Liver (tissue), 9 donors: ENCODE results near the gene CPA5. TPM values are rescaled to one million over a fixed set of nuclear protein-coding genes. Genes with fewer than 3 reads are reported as not detected.

Source experiments
- DNase-seq: peaks from one replicate; pipeline ENCODE4 v3.0.0-alpha.2; 2017; ENCODE audit warnings: low spot score
- H3K27ac ChIP-seq, 2 donors: one replicate each; pipeline ENCODE4 v1.7.0; 2013; ENCODE audit warnings: inconsistent platforms in 2 of 2, low read length in 2 of 2, control low read depth in 1 of 2, low read depth in 1 of 2, mild to moderate bottlenecking in 1 of 2
- H3K27me3 ChIP-seq, 4 donors: one replicate each; pipeline versions ENCODE4 v1.6.1 to v1.7.0; 2013; ENCODE audit warnings: low read length in 3 of 4, inconsistent platforms in 1 of 4, mild to moderate bottlenecking in 1 of 4, moderate library complexity in 1 of 4; ENCODE audit not compliant: control insufficient read depth in 4 of 4, insufficient read depth in 4 of 4
- H3K36me3 ChIP-seq, 4 donors: one replicate each; pipeline versions ENCODE4 v1.6.1 to v1.7.0; 2013; ENCODE audit warnings: low read length in 3 of 4, mild to moderate bottlenecking in 3 of 4, low read depth in 1 of 4, moderate library complexity in 1 of 4; ENCODE audit not compliant: control insufficient read depth in 4 of 4, insufficient read depth in 3 of 4
- H3K4me1 ChIP-seq, 4 donors: one replicate each; pipeline versions ENCODE4 v1.6.1 to v1.7.0; 2013; ENCODE audit warnings: low read length in 3 of 4, mild to moderate bottlenecking in 3 of 4, moderate library complexity in 1 of 4; ENCODE audit not compliant: control insufficient read depth in 4 of 4, insufficient read depth in 4 of 4
- H3K4me3 ChIP-seq, 3 donors: one replicate each; pipeline versions ENCODE4 v1.6.1 to v1.7.0; 2013; ENCODE audit warnings: low read length in 3 of 3, control low read depth in 1 of 3, low read depth in 1 of 3, mild to moderate bottlenecking in 1 of 3
- H3K9ac ChIP-seq, 2 donors: one replicate each; pipeline ENCODE4 v1.7.0; 2013; ENCODE audit warnings: low read length in 2 of 2, mild to moderate bottlenecking in 2 of 2, moderate library complexity in 2 of 2, control low read depth in 1 of 2, low read depth in 1 of 2
- H3K9me3 ChIP-seq, 4 donors: one replicate each; pipeline versions ENCODE4 v1.6.1 to v1.7.0; 2013; ENCODE audit warnings: low read length in 3 of 4; ENCODE audit not compliant: control insufficient read depth in 4 of 4
- ATF3 ChIP-seq: IDR thresholded peaks from 2 replicates; pipeline ENCODE4 v1.6.1; 2016; ENCODE audit warnings: antibody characterized with exemption
- CTCF ChIP-seq: fragments of 150-350 bp; IDR thresholded peaks from 2 replicates; pipeline ENCODE4 v1.5.1; 2017; ENCODE audit warnings: improper control_type of control experiment, low read depth, low read length; ENCODE audit not compliant: missing input control
- EGR1 ChIP-seq, 2 donors: IDR thresholded peaks; 2 replicates each; pipeline ENCODE4 v1.6.1; 2016 to 2018; ENCODE audit warnings: antibody characterized with exemption in 2 of 2, low read depth in 2 of 2
- FOXA1 ChIP-seq: IDR thresholded peaks from 2 replicates; pipeline ENCODE4 v1.6.1; 2016; ENCODE audit warnings: antibody characterized with exemption
- FOXA2 ChIP-seq: IDR thresholded peaks from 2 replicates; pipeline ENCODE4 v1.6.1; 2016; ENCODE audit warnings: antibody characterized with exemption
- GABPA ChIP-seq, 2 donors: IDR thresholded peaks in 1 of 2; conservative IDR thresholded peaks in 1 of 2; 2 replicates each; pipeline ENCODE4 v1.6.1; 2016; ENCODE audit warnings: antibody characterized with exemption in 2 of 2, mild to moderate bottlenecking in 1 of 2, moderate library complexity in 1 of 2
- HNF4A ChIP-seq, 2 donors: conservative IDR thresholded peaks; 2 replicates each; pipeline ENCODE4 v1.6.1; 2016; ENCODE audit warnings: antibody characterized with exemption in 2 of 2, mild to moderate bottlenecking in 2 of 2
- HNF4G ChIP-seq: IDR thresholded peaks from 2 replicates; pipeline ENCODE4 v1.6.1; 2016; ENCODE audit warnings: antibody characterized with exemption
- JUND ChIP-seq, 2 donors: IDR thresholded peaks; 2 replicates each; pipeline ENCODE4 v1.6.1; 2016; ENCODE audit warnings: antibody characterized with exemption in 2 of 2
- MAX ChIP-seq: IDR thresholded peaks from 2 replicates; pipeline ENCODE4 v1.6.1; 2016; ENCODE audit warnings: antibody characterized with exemption
- NR2F2 ChIP-seq: IDR thresholded peaks from 2 replicates; pipeline ENCODE4 v1.6.1; 2016; ENCODE audit warnings: antibody characterized with exemption
- RAD21 ChIP-seq, 2 donors: IDR thresholded peaks; 2 replicates each; pipeline ENCODE4 v1.6.1; 2016; ENCODE audit warnings: antibody characterized with exemption in 2 of 2, mild to moderate bottlenecking in 2 of 2
- REST ChIP-seq: IDR thresholded peaks from 2 replicates; pipeline ENCODE4 v1.6.1; 2016; ENCODE audit warnings: antibody characterized with exemption, mild to moderate bottlenecking
- RXRA ChIP-seq, 2 donors: IDR thresholded peaks; 2 replicates each; pipeline ENCODE4 v1.6.1; 2017 to 2018; ENCODE audit warnings: antibody characterized with exemption in 2 of 2, mild to moderate bottlenecking in 1 of 2
- SP1 ChIP-seq: IDR thresholded peaks from 2 replicates; pipeline ENCODE4 v1.6.1; 2018; ENCODE audit warnings: antibody characterized with exemption, mild to moderate bottlenecking
- TAF1 ChIP-seq: conservative IDR thresholded peaks from 2 replicates; pipeline ENCODE4 v1.6.1; 2016; ENCODE audit warnings: antibody characterized with exemption, mild to moderate bottlenecking
- YY1 ChIP-seq: IDR thresholded peaks from 2 replicates; pipeline ENCODE4 v1.6.1; 2016; ENCODE audit warnings: antibody characterized with exemption, mild to moderate bottlenecking
- ZBTB33 ChIP-seq: IDR thresholded peaks from 2 replicates; pipeline ENCODE4 v1.6.1; 2016; ENCODE audit warnings: antibody characterized with exemption
- WGBS: extraction: QIAGEN DNeasy Blood & Tissue Kit; methylation state at CpG from one replicate; pipeline ENCODE4 v1.1.7; 2013; 5-methylcytosine and 5-hydroxymethylcytosine counted together
- polyA plus RNA-seq, 2 donors: library from polyadenylated mRNA; stranded (reverse) in 1 of 2; unstranded in 1 of 2; fragments of 200-250 nt in 1 of 2; fragments of >200 nt in 1 of 2; fragmentation: Nextera tagmentation in 1 of 2; extraction: Ambion mirVana in 1 of 2; gene quantifications; one replicate each; pipeline versions ENCODE4 v1.2.1 to v1.2.3, GENCODE V29; 2013 to 2015
- total RNA-seq, 2 donors: library from RNA; depleted of rRNA; stranded (reverse); fragments of >200 nt; gene quantifications; one replicate each; pipeline ENCODE4 v1.2.3, GENCODE V29; 2014
- donor health status: healthy.
- donor health status: healthy.
- donor health status: healthy.
- donor health status: healthy.
- donor health status: healthy.

CPA5 gene
- total and polyA plus RNA-seq, 4 donors: 0.33 TPM; not detected in 3

- no peak for DNase-seq
- Histone ChIP-seq H3K9ac (no peak overlapping the region), H3K27me3 (no peaks in the 10 kb centered on the region), H3K4me1 (no peaks in the 10 kb centered on the region), H3K9me3 (no peaks in the 10 kb centered on the region), H3K27ac (no peak overlapping the region), H3K36me3 (no peaks in the 10 kb centered on the region), H3K4me3 (no peak overlapping the region)
- 89% methylated on average over 7 of the region's 7 CpGs for WGBS
- no peak for TF ChIP-seq YY1
- TF ChIP-seq HNF4G: no peak
- no peak for TF ChIP-seq HNF4A (conservative IDR thresholded peaks at IDR 0.05)
- TF ChIP-seq MAX: no peak
- TF ChIP-seq FOXA1: no peak
- no peak for TF ChIP-seq REST
- no peak for TF ChIP-seq FOXA2
- TF ChIP-seq SP1: no peak
- no peak for TF ChIP-seq ATF3
- no peak for TF ChIP-seq CTCF
- no peak for TF ChIP-seq RXRA (IDR thresholded peaks at IDR 0.05)
- no peak for TF ChIP-seq JUND (IDR thresholded peaks at IDR 0.05)
- TF ChIP-seq GABPA (IDR thresholded peaks at IDR 0.05 in 1 of 2, conservative IDR thresholded peaks at IDR 0.05 in 1 of 2): no peak
- TF ChIP-seq RAD21 (IDR thresholded peaks at IDR 0.05): no peak
- no peak for TF ChIP-seq ZBTB33
- TF ChIP-seq EGR1 (IDR thresholded peaks at IDR 0.05; ENCODE audit: low read depth in 2 of 2): no peak
- TF ChIP-seq NR2F2: no peak
- TF ChIP-seq TAF1: no peak
These were observed 22.0 kb upstream of the CPA5 start for GRCh38 chr7:130322615-130323014.
